ENCODE data around the gene YEATS2.
"Not testable (repeated sequence)": the region's sequence is repeated elsewhere in the genome, so short reads cannot be mapped to it uniquely, and the experiment has no call there.

Gene YEATS2

DNA sequence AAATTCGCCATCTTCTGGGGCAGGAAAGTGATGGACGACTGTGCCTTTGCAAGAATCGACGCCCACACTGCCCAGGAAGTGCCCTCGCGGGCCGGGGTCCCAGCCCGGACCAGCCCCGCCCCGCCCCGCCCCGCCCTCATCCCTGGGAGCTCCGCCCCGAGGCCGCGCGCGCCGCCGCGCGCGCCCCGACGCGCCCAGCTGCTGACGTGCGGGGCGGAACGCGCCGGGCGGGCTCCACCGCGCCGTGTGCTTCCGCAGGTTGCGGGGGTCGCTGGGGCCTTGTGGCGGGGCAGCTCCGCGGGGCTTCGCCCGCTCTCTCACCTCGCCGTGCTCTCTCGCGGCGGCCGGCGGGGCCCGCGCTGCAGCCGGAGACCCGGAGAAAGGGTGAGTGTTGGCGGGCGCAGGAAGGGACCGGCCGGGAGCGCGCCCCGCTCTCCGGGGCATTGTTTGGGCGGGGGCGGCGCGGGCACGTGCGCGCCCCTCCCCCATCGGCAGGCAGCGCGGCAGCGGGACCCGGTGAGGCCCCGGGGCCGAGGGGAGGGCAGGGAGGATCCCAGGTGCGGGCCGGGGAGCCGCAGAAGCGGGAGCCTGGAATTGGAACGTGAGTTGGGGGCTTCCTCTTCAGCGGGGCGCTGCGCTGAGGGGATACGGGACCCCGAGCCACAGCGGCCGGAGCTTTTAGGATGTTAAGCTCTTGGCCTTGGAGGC lies at the start of gene YEATS2:
TSS of gene YEATS2 (plus strand) at position 188 of the 708 bp plus-strand sequence. CDS start 17,366 bp downstream, outside the sequence.
- peak; percentile 80 for DNase-seq (ENCODE audit: low spot score)

DNA sequence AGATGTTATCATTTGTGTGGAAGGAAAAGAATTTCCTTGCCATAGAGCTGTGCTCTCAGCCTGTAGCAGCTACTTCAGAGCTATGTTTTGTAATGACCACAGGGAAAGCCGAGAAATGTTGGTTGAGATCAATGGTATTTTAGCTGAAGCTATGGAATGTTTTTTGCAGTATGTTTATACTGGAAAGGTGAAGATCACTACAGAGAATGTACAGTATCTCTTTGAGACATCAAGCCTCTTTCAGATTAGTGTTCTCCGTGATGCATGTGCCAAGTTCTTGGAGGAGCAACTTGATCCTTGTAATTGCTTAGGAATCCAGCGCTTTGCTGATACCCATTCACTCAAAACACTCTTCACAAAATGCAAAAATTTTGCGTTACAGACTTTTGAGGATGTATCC lies 47.0 kb upstream of the YEATS2 start:
- no peak for DNase-seq (ENCODE audit: low spot score)

DNA sequence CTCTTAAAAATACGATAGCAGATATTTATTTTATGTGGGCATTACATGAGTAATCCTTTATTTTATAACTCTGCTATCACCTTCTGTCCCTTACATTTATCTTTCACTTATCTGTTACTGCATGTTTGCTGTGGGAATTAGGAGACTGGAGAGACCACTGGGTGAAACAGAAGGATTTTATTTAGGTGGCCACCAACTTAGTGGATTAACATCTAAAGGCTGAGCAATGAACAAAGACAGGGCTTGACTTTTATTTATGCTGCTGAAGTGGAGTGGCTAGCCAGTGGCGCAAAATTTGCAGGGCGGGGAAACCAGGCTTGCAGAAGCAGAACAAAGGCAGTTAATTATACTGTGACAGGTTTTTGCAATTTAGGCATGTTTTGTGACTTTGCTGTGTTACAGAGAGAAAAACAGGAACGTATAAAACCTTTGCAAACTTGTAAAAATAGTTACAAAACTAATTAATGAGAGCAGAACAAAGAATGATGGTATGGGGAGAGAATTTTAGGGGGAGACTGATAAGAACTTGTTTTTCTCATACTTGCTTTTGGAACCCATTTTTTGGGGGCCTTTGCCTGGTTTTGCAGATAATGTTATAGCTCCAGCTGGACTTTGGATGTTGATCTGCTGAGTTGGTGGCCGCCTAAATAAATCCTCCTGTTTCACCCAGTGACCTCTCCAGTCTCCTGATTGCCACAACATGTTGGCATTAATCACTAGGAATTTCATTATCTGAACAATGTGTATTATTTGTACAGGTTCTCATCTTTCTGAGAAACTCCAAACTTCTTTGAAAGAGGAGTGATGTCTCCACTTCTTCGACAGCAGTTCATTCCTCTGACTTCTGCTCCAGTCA lies 44.2 kb upstream of the YEATS2 start:
- DNase-seq (ENCODE audit: low spot score) = no peak

DNA sequence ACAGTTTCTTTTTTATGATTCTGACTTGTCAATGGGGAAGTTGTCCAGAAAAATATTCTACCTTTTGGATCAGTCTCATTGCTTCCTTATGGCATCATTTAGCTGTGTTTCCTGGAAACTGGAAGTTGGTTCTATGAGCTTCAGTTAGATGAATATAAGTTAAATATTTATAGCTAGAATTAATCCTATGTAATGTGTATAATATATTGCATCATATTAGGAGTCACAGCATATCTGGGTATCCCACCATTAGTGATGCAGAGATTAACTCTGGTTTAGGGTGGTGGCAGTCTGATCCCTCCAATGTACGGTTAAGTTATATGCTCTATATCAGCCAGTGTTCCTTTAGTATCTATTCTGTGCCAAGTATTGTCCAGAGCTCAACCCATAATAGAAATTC lies 42.9 kb upstream of the YEATS2 start:
- no peak for DNase-seq (ENCODE audit: low spot score)

- no peak for DNase-seq (ENCODE audit: low spot score)
Observed at GRCh38 chr3:183662099-183662498, 35.5 kb upstream of the YEATS2 start.

DNA sequence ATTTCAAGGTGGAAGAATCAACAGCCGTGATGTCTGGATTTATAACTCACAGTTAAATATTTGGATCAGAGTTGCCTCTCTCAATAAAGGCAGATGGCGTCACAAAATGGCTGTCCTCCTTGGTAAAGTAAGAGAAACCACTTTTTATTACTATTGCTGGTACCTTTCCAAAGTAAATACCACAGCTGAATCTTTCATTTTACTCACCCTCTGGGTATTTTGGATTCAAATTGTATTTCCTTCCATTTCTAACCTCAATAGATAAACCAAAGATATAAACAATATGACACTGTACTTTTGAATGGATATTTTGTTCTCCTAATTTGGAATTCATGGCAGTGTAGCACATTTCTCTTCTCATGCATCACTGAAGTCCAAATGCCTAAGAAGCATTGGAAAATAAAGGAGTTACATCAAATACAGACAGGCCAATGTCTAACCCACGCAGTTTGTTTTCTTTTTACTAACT lies 32.6 kb upstream of the YEATS2 start:
- peak; percentile 70 for DNase-seq (ENCODE audit: low spot score)

DNA sequence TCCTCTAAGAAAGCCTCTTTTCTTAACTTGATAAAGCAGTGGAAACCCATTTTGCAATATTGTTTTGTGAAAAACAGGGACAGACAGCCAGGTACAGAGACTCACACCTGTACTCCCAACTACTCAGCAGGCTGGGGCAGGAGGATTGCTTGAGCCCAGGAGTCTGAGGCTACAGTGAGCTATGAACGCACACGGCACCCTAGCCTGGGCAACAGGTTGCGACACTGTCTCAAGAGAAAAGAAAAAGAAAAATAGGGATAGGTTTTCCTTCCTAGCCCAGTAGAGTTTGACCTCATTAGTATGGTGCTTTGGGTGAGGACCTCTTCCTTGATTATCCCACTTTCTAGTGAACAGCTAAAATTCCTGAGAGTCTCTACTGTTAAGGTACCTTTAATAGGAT lies 17.5 kb upstream of the YEATS2 start:
- DNase-seq (ENCODE audit: low spot score) = no peak

- no peak for DNase-seq (ENCODE audit: low spot score)
Observed at GRCh38 chr3:183687705-183688104, 9.9 kb upstream of the YEATS2 start.

GRCh38 chr3:183688874-183689273 lies 8.7 kb upstream of the YEATS2 start:
- DNase-seq (ENCODE audit: low spot score) = no peak

GRCh38 chr3:183689621-183690020 lies 8.0 kb upstream of the YEATS2 start:
- DNase-seq (ENCODE audit: low spot score) = not testable (repeated sequence)

GRCh38 chr3:183690402-183690995 lies 7.1 kb upstream of the YEATS2 start:
- DNase-seq (ENCODE audit: low spot score) = no peak

DNA sequence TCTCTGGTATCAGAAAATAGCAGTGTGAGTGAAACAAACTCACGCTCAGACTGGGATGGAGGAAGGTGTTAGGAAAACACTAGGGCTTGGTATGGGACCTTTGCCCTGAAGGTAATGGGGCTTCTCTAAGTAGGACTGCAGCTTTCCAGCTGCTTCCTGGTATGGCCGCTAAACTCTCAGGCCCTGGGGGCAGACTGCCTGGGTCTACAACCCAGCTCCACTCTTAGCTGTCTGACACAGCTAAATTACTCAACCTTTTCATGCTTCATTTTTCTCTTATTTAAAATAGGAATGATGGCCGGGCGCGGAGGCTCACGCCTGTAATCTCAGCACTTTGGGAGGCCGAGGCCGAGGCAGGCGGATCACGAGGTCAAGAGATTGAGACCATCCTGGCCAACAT lies 5.2 kb upstream of the YEATS2 start:
- no peak for DNase-seq (ENCODE audit: low spot score)

GRCh38 chr3:183695569-183696364 lies 1.8 kb upstream of the YEATS2 start:
- DNase-seq (ENCODE audit: low spot score) = no peak

- no peak for DNase-seq (ENCODE audit: low spot score)
Observed at GRCh38 chr3:183697123-183697609, 431 bp upstream of the YEATS2 start.

GRCh38 chr3:183698318-183698751 lies 738 bp downstream of the YEATS2 start:
- peak; percentile 35 for DNase-seq (ENCODE audit: low spot score)

DNA sequence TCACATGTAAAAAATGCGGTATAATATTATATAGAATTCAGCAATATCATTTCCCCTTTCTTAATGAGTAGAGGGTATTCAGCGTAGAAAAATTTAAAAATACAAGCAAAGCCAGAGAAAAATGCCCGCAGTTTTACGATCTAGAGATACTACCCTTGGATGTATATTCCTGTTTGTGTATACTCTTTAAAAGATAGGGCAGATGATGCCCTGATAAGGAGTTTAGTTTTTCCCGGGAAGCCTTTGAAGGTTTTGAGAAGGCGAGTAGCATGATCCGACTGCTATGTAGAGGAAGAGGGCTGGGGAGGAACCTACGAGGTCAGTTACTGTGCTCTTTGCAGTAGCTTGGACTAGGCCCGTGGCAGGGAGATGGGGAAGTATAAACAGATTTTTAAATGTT lies 1.2 kb downstream of the YEATS2 start:
- DNase-seq (ENCODE audit: low spot score) = peak; percentile 25

DNA sequence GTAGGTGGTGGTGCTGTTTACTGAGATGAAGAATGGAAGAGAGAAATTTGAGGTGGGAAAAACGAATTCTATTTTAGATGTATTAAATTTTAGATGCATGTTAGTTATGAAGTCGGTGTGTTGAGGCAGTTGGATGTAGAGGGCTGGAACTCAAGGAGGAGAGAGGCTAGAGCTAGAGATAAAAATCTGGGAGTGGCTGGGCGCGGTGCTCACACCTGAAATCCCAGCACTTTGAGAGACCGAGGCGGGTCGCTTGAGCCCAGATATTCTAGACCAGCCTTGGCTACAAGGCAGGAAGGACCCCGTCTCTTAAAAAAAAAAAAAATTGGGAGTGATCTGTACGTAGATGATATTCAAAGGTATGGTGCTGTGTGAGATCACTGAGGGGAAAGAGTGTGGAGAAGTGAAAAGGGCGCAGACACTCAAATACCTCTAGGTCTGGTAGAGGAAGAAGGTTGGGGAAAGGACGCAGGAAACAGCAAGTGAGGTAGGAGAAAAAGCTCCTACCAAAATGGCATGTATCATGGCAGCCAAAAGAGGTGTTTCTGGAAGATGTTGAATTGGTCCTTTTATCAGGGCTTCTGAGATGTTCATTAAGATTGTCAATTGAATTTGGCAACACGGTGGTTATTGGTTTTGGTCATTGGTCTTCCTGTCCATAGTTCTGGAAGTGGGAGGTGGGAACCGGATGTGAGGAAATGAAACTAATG lies 1.8 kb downstream of the YEATS2 start:
- no peak for DNase-seq (ENCODE audit: low spot score)

DNA sequence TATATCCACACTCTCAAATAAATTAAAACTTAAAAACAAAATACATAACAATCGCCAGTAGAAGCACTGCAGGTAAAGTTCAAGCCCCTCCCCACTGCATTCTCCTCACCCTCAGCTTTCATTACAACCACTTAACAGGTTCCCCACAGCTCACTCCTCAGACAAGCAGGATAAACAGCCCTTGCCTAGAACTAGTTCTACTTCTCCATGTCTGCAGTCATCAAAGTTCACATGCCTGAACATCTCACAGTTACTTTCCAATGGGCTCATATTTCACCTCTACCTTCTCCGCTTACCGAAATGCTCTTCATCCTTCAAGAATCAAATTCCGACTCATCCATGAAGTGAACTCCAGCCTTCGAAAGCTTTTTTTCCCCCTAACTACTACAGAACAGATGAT lies 4.1 kb downstream of the YEATS2 start:
- DNase-seq (ENCODE audit: low spot score) = no peak

DNA sequence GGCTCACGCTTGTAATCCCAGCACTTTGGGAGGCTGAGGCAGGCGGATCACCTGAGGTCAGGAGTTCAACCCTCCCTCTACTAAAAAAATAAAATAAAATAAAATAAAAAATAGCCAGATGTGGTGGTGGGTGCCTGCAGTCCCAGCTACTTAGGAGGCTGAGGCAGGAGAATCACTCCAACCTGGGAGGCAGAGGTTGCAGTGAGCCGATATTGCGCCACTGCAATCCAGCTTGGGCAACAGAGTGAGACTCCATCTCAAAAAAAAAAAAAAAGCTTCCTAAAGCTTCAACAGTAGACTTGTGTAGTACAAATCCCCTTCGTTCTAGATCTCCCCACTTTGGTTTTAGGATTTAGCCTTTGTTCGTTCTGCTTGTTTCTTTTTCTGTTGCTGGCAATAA lies 6.3 kb downstream of the YEATS2 start:
- DNase-seq (ENCODE audit: low spot score) = not testable (repeated sequence)

DNA sequence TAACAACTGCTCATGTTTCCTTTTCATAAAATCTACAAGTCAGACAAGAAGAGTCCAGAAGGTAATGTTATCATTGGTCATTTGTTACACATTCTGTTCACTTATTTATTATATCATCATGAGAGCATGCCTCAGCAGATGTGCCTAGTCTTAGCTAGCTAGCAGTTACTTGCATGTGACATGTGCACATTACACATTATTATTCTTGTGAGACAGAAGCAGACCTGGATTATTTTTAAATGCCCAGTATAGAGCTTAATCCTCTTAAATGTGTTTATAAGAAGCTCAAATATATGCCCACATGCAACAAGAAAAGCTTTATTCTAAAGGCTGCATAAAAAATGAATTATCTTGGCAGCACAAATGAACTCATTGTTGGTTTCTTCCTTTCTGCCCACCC lies 12.6 kb downstream of the YEATS2 start:
- no peak for DNase-seq (ENCODE audit: low spot score)

- DNase-seq (ENCODE audit: low spot score) = no peak
Observed at GRCh38 chr3:183711516-183711915, 13.9 kb downstream of the YEATS2 start.
